OCI-LY1 (cell line): ENCODE results near the gene GPX8.

Source experiments
- H2AFZ ChIP-seq: fragments of 200-600 bp; sonication (generic), shearing (Covaris generic); 2 replicates; pipeline ENCODE4 v1.6.0; 2014; ENCODE audit warnings: antibody characterized with exemption, mild to moderate bottlenecking, low read length
- H3F3A ChIP-seq: fragments of 200-600 bp; sonication (generic), shearing (Covaris generic); 2 replicates; pipeline ENCODE4 v1.6.0; 2014; ENCODE audit warnings: mild to moderate bottlenecking, antibody characterized with exemption, low read length, moderate library complexity; ENCODE audit not compliant: insufficient read depth
- H3K27ac ChIP-seq: fragments of 200-600 bp; sonication (generic); 2 replicates; pipeline ENCODE4 v1.5.1; 2014; ENCODE audit warnings: low read length, mixed run types, mild to moderate bottlenecking, low read depth; ENCODE audit not compliant: poor library complexity, severe bottlenecking
- H3K27me3 ChIP-seq: fragments of 200-600 bp; sonication (generic); 2 replicates; pipeline ENCODE4 v1.6.0; 2014; ENCODE audit warnings: antibody characterized with exemption, mild to moderate bottlenecking, low read length, moderate library complexity; ENCODE audit not compliant: insufficient read depth
- H3K36me3 ChIP-seq: fragments of 200-600 bp; sonication (generic); 2 replicates; pipeline ENCODE4 v1.6.1; 2014; ENCODE audit warnings: mild to moderate bottlenecking, antibody characterized with exemption, low read length, moderate library complexity, mixed read lengths; ENCODE audit not compliant: insufficient read depth
- H3K4me1 ChIP-seq: fragments of 200-600 bp; sonication (generic); 2 replicates; pipeline ENCODE4 v1.5.1; 2014; ENCODE audit warnings: mild to moderate bottlenecking, low read length, moderate library complexity; ENCODE audit not compliant: insufficient read depth, severe bottlenecking
- H3K4me2 ChIP-seq: fragments of 200-600 bp; sonication (generic), shearing (Covaris generic); 2 replicates; pipeline ENCODE4 v1.6.1; 2014; ENCODE audit warnings: low read length
- H3K4me3 ChIP-seq: fragments of 200-600 bp; sonication (generic); 2 replicates; pipeline ENCODE4 v1.5.1; 2014; ENCODE audit warnings: low read length, low read depth, mild to moderate bottlenecking, mixed read lengths; ENCODE audit not compliant: poor library complexity, severe bottlenecking
- H3K79me2 ChIP-seq: fragments of 200-600 bp; shearing (Covaris generic); 2 replicates; pipeline ENCODE4 v1.6.1; 2016; ENCODE audit warnings: mixed run types, low read length, mixed read lengths; ENCODE audit not compliant: insufficient read depth
- H3K9ac ChIP-seq: fragments of 200-600 bp; sonication (generic), shearing (Covaris generic); 2 replicates; pipeline ENCODE4 v1.6.1; 2014; ENCODE audit warnings: mild to moderate bottlenecking, low read length, mixed read lengths
- H3K9me2 ChIP-seq: fragments of 200-600 bp; sonication (generic), shearing (Covaris generic); 2 replicates; pipeline ENCODE4 v1.6.1; 2014; ENCODE audit warnings: low read depth, mild to moderate bottlenecking, low read length, mixed read lengths
- H3K9me3 ChIP-seq: fragments of 200-600 bp; shearing (Covaris generic); 2 replicates; pipeline ENCODE4 v1.6.1; 2014; ENCODE audit warnings: low read length, mixed read lengths
- H4K20me1 ChIP-seq: fragments of 200-600 bp; sonication (generic), shearing (Covaris generic); 2 replicates; pipeline ENCODE4 v1.6.0; 2016; ENCODE audit warnings: mild to moderate bottlenecking, low read length; ENCODE audit not compliant: insufficient read depth
- CTCF ChIP-seq: fragments of 200-600 bp; sonication (generic), shearing (Covaris generic); IDR thresholded peaks from 2 replicates; pipeline ENCODE4 v1.5.1; 2017; ENCODE audit warnings: mild to moderate bottlenecking, antibody characterized with exemption, low read length, moderate library complexity, mixed read lengths
- EZH2 ChIP-seq: fragments of 200-600 bp; sonication (generic), shearing (Covaris generic); IDR thresholded peaks from 2 replicates; pipeline ENCODE4 v1.8.0; 2017; ENCODE audit warnings: borderline replicate concordance, mixed run types, mild to moderate bottlenecking, antibody characterized with exemption, low read length, moderate library complexity, mixed read lengths

The GPX8 gene

GRCh38 chr5:55187370-55187769 is 27.4 kb downstream of the GPX8 start:
- H3K4me2 ChIP-seq, result no peak overlapping the region
- H2AFZ ChIP-seq, result no peak overlapping the region

GRCh38 chr5:55188656-55189540 is 28.9 kb downstream of the GPX8 start:
- H3K27me3 ChIP-seq, result peaks cover 9% of the 10 kb centered on the region
- no peak overlapping the region for H3K9ac ChIP-seq
- TF ChIP-seq EZH2 (no peak), CTCF (no peak)
- H3K4me1 ChIP-seq, result no peaks in the 10 kb centered on the region
- H3K4me2 ChIP-seq, result no peak overlapping the region
- no peaks in the 10 kb centered on the region for H3K79me2 ChIP-seq
- no peaks in the 10 kb centered on the region; the same call in 1 of the 2 replicates for H3K36me3 ChIP-seq
- H3K9me2 ChIP-seq, result no peaks in the 10 kb centered on the region
- H3K27ac ChIP-seq, result no peak overlapping the region
- no peaks in the 10 kb centered on the region for H3F3A ChIP-seq
- no peak overlapping the region for H3K4me3 ChIP-seq
- no peak overlapping the region for H2AFZ ChIP-seq
- H3K9me3 ChIP-seq, result 0 out of 2 replicates have a peak, but pooled peaks cover 2% of the 10 kb centered on the region
- H4K20me1 ChIP-seq, result no peaks in the 10 kb centered on the region

More at GRCh38 chr5:55187370-55187769, 27.4 kb downstream of the GPX8 start:
- H3K4me3 ChIP-seq, result no peak overlapping the region
- H3K27me3 ChIP-seq, result peaks cover 9% of the 10 kb centered on the region
- H3K36me3 ChIP-seq, result no peaks in the 10 kb centered on the region; the same call in 1 of the 2 replicates
- H3K9ac ChIP-seq, result no peak overlapping the region
- no peak overlapping the region for H3K27ac ChIP-seq
- 0 out of 2 replicates have a peak, but pooled peaks cover 2% of the 10 kb centered on the region for H3K9me3 ChIP-seq
- H3F3A ChIP-seq, result no peaks in the 10 kb centered on the region
- TF ChIP-seq EZH2 (no peak), CTCF (no peak)
- no peaks in the 10 kb centered on the region for H3K79me2 ChIP-seq
- H4K20me1 ChIP-seq, result no peaks in the 10 kb centered on the region
- no peaks in the 10 kb centered on the region for H3K9me2 ChIP-seq
- no peaks in the 10 kb centered on the region for H3K4me1 ChIP-seq

- no peaks in the 10 kb centered on the region for H3K9me2 ChIP-seq
- H3K4me2 ChIP-seq, result no peak overlapping the region
- peaks cover 3% of the 10 kb centered on the region for H3K27me3 ChIP-seq
- H3F3A ChIP-seq, result no peaks in the 10 kb centered on the region
- H3K9me3 ChIP-seq, result no peaks in the 10 kb centered on the region
- no peak for TF ChIP-seq EZH2
- no peak for TF ChIP-seq CTCF
- no peaks in the 10 kb centered on the region for H3K36me3 ChIP-seq
- H3K9ac ChIP-seq, result no peak overlapping the region
- H3K4me3 ChIP-seq, result no peak overlapping the region
- no peak overlapping the region for H2AFZ ChIP-seq
- H3K27ac ChIP-seq, result no peak overlapping the region
- no peaks in the 10 kb centered on the region for H3K4me1 ChIP-seq
- H4K20me1 ChIP-seq, result no peaks in the 10 kb centered on the region
- no peaks in the 10 kb centered on the region for H3K79me2 ChIP-seq
These were observed 31.2 kb downstream of the GPX8 start for GRCh38 chr5:55191165-55191564.
